ENCODE data around the gene SYTL2.

SYTL2 gene

DNA sequence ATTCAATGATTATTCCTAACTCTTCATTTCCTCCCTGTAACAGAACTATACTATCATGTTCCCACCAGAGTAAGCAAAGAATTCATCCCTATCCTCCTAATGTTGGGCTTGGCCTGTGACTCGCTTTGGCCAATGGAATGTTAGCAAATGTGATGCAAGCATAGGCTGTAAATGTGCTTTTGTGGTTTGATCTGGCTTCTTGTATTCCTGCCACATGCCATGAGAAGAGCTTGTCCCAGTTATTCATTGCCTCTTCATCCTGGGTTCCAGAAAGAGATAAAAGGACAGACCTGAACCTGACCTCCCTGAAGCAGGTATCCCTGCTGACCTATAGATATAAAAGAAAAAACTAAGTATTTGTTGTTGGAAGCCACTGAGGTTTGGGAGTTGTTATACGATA, 51.0 kb downstream of the SYTL2 start:
- H3K36me3 ChIP-seq (ENCODE audit: control insufficient read depth, insufficient read depth, low read length): no peaks in the 10 kb centered on the region
- peaks cover 14% of the 10 kb centered on the region for H3K4me1 ChIP-seq (ENCODE audit: control insufficient read depth, insufficient read depth, low read length)
- no peak overlapping the region for H3K27ac ChIP-seq (ENCODE audit: low read depth, low read length)

DNA sequence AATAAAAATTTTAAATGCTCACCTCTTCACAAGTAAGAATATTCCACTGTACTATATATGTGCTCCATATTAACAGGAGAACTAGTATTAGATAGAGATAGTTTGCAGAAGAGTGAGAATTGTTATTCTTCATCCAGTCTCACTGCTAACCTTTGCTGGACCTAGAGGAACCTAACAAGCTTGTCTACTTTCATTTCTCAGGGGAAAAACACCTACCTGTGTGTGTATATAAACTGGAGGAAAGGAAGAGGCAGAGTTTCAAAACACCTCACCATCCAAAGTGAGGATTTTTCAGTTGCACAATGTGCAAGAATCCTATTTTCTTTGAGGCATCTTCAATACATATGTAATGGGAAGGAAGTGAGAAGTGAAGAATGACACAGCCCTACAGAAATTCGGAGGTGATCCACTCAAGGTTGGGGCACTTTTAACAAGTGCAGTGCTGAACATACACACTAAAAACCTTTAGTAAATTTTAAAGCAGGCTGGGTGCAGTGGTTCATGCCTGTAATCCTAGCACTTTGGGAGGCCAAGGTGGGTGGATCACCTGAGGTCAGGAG, 52.4 kb downstream of the SYTL2 start:
- Histone ChIP-seq H3K4me3 (ENCODE audit: low read depth, low read length) (no peak overlapping the region), H3K27ac (ENCODE audit: low read depth, low read length) (no peak overlapping the region), H3K27me3 (ENCODE audit: control insufficient read depth, insufficient read depth, low read length) (peaks cover 4% of the 10 kb centered on the region; the same call in 1 of the 2 replicates), H3K9ac (ENCODE audit: low read depth, low read length) (no peak overlapping the region), H3K36me3 (ENCODE audit: control insufficient read depth, insufficient read depth, low read length) (no peaks in the 10 kb centered on the region), H3K4me1 (ENCODE audit: control insufficient read depth, insufficient read depth, low read length) (peaks cover 14% of the 10 kb centered on the region), H3K9me3 (ENCODE audit: control insufficient read depth, insufficient read depth, low read length) (no peaks in the 10 kb centered on the region)

More for the DNA sequence above, 51.0 kb downstream of the SYTL2 start:
- H3K9ac ChIP-seq (ENCODE audit: low read depth, low read length): no peak overlapping the region
- H3K9me3 ChIP-seq (ENCODE audit: control insufficient read depth, insufficient read depth, low read length): no peaks in the 10 kb centered on the region
- peaks cover 4% of the 10 kb centered on the region; the same call in 1 of the 2 replicates for H3K27me3 ChIP-seq (ENCODE audit: control insufficient read depth, insufficient read depth, low read length)
- H3K4me3 ChIP-seq (ENCODE audit: low read depth, low read length): no peak overlapping the region

GRCh38 chr11:85758026-85758425, 52.9 kb downstream of the SYTL2 start:
- H3K27ac ChIP-seq (ENCODE audit: low read depth, low read length): no peak overlapping the region

DNA sequence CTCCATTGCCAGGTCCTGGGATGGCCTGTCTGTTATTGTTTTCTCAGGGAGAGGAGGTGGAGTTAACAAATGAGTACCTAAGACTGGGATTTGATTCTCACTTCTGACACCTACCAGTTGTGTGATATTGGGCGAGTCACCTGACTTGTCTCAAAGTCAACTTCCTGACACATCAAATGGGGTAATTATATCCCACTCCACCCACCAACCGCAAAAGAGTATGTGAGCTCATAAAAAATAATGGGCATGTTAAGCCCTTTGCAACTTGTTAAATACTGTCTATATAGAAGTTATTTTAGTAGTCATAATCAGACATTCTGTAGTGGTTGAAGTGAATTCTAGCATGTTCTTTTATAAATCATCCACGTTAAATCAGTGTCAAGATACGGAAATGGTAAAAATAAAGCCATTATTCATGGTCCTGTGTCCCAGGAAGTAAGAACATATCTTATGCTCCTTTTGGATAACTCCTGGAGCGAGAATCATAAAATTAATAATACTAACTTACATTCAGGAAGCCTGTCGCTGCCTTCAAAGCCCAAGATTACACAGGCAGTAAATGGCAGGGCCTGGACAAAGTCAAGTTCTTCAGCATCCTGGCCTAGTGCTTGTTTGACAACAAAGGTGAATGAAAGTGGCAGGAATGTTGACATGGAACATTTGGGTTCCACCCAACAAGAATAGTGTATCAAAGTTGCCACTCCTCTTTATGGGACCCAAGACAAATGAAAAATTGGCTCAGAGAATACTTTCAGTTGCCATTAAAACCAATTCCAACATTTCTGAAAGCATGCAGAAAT, 54.3 kb downstream of the SYTL2 start:
- peaks cover 14% of the 10 kb centered on the region for H3K4me1 ChIP-seq (ENCODE audit: control insufficient read depth, insufficient read depth, low read length)
- H3K27me3 ChIP-seq (ENCODE audit: control insufficient read depth, insufficient read depth, low read length): peaks cover 4% of the 10 kb centered on the region; the same call in 1 of the 2 replicates
- no peak overlapping the region for H3K4me3 ChIP-seq (ENCODE audit: low read depth, low read length)
- no peak overlapping the region for H3K9ac ChIP-seq (ENCODE audit: low read depth, low read length)
- H3K36me3 ChIP-seq (ENCODE audit: control insufficient read depth, insufficient read depth, low read length): no peaks in the 10 kb centered on the region
- no peaks in the 10 kb centered on the region for H3K9me3 ChIP-seq (ENCODE audit: control insufficient read depth, insufficient read depth, low read length)
- no peak overlapping the region for H3K27ac ChIP-seq (ENCODE audit: low read depth, low read length)

More at GRCh38 chr11:85758026-85758425, 52.9 kb downstream of the SYTL2 start:
- H3K4me1 ChIP-seq (ENCODE audit: control insufficient read depth, insufficient read depth, low read length): peaks cover 14% of the 10 kb centered on the region
- H3K36me3 ChIP-seq (ENCODE audit: control insufficient read depth, insufficient read depth, low read length): no peaks in the 10 kb centered on the region
- no peak overlapping the region for H3K9ac ChIP-seq (ENCODE audit: low read depth, low read length)
- no peaks in the 10 kb centered on the region for H3K9me3 ChIP-seq (ENCODE audit: control insufficient read depth, insufficient read depth, low read length)
- no peak overlapping the region for H3K4me3 ChIP-seq (ENCODE audit: low read depth, low read length)
- H3K27me3 ChIP-seq (ENCODE audit: control insufficient read depth, insufficient read depth, low read length): peaks cover 4% of the 10 kb centered on the region; the same call in 1 of the 2 replicates

DNA sequence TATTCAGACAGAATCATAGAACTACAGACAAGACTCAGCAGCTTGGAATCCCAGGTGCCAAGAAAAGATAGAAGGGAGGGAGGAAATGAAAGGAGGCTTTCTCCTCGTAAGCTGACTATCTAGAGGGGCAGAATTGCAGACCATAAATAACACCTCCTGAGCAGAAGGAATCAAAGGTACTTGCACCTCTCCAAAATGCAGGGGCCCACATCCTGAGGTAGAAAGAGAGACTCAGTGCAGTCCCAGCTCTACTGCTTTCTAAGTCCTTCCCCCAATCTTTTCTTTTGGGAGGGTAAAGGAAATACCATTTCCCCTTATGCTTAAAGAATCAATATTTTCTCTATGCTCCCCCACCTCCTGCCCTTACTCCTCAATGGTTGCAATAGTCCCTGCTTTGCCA, 55.2 kb downstream of the SYTL2 start:
- H3K9me3 ChIP-seq (ENCODE audit: control insufficient read depth, insufficient read depth, low read length): no peaks in the 10 kb centered on the region
- no peak overlapping the region for H3K9ac ChIP-seq (ENCODE audit: low read depth, low read length)
- H3K27me3 ChIP-seq (ENCODE audit: control insufficient read depth, insufficient read depth, low read length): peaks cover under 1% of the 10 kb centered on the region; the same call in 1 of the 2 replicates
- H3K4me1 ChIP-seq (ENCODE audit: control insufficient read depth, insufficient read depth, low read length): peaks cover 13% of the 10 kb centered on the region
- no peaks in the 10 kb centered on the region for H3K36me3 ChIP-seq (ENCODE audit: control insufficient read depth, insufficient read depth, low read length)
- H3K4me3 ChIP-seq (ENCODE audit: low read depth, low read length): no peak overlapping the region
- no peak overlapping the region for H3K27ac ChIP-seq (ENCODE audit: low read depth, low read length)

- Histone ChIP-seq H3K9ac (ENCODE audit: low read depth, low read length) (no peak overlapping the region), H3K9me3 (ENCODE audit: control insufficient read depth, insufficient read depth, low read length) (no peaks in the 10 kb centered on the region), H3K4me3 (ENCODE audit: low read depth, low read length) (no peak overlapping the region), H3K27me3 (ENCODE audit: control insufficient read depth, insufficient read depth, low read length) (no peaks in the 10 kb centered on the region; the same call in 1 of the 2 replicates), H3K27ac (ENCODE audit: low read depth, low read length) (no peak overlapping the region), H3K36me3 (ENCODE audit: control insufficient read depth, insufficient read depth, low read length) (no peaks in the 10 kb centered on the region), H3K4me1 (ENCODE audit: control insufficient read depth, insufficient read depth, low read length) (peaks cover 10% of the 10 kb centered on the region)
Observed at GRCh38 chr11:85755285-85755684, 55.7 kb downstream of the SYTL2 start.

DNA sequence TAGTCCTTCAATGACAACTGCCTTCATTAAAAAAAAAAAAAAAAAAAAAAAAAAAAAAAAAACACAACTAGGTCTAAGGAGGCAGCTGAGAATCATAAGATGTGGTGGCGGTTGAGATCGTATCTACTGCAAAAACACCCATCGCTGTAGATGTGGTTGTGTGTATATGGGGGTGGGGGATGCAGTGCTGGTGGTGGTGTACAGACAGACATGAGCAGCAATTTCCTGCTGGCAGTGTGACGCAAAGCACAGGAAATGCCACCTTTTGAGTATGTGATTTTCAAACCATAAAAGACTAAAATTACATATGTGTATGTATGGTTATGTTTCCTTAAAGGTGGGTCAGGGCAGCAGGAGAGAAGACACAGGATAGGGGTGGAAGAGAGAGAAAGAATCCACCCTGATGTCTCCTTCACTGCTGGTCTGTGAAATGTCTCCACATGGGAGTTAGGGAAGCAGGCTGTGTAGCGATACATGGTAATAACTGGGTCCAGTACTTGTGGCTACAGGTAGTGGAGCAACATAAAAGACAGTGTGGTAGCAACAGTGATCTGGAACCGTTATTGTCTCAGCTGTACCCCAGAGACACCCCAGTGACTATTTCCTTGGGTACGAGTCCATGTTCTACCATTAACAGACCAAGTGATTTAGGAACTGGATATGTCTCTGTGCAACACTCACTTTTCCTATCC, 57.9 kb downstream of the SYTL2 start:
- no peaks in the 10 kb centered on the region for H3K27me3 ChIP-seq (ENCODE audit: control insufficient read depth, insufficient read depth, low read length)
- peaks cover 24% of the 10 kb centered on the region for H3K4me1 ChIP-seq (ENCODE audit: control insufficient read depth, insufficient read depth, low read length)
- H3K36me3 ChIP-seq (ENCODE audit: control insufficient read depth, insufficient read depth, low read length): no peaks in the 10 kb centered on the region
- H3K9ac ChIP-seq (ENCODE audit: low read depth, low read length): no peak overlapping the region
- no peak overlapping the region for H3K27ac ChIP-seq (ENCODE audit: low read depth, low read length)
- H3K4me3 ChIP-seq (ENCODE audit: low read depth, low read length): no peak overlapping the region
- no peaks in the 10 kb centered on the region for H3K9me3 ChIP-seq (ENCODE audit: control insufficient read depth, insufficient read depth, low read length)

DNA sequence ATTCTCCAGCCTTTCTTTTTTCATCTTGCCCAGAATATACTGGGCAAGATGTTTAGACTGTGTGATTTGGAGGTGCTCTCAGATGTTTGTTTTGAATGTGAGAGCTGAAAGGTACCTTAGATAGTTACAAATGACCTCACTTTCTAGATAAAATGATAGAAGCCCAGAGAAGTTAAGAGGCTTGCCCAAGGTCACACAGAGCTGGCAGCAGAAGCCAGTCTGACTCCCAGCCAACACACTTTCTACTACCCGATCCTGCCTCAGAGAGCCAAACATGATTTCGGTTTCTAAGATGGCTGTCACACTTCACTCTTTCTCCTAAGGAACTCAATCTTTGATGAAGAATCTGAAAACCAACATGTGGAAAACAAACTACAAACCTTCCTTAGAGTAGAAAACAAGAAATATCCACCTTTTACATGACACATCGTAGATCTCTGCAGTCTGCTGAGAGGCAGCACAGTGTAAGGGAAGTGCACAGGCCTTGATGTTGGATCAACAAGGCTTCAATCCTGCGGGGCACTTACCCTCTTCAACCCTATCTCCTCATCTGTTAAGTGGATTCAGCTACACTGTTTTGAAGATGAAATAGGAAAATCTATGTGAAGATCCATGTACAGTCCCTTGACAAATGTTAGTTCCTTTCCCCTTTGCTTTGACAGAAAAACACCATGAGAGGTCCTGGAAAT, 58.6 kb downstream of the SYTL2 start:
- no peak overlapping the region for H3K27ac ChIP-seq (ENCODE audit: low read depth, low read length)
- H3K27me3 ChIP-seq (ENCODE audit: control insufficient read depth, insufficient read depth, low read length): no peaks in the 10 kb centered on the region
- no peak overlapping the region for H3K9ac ChIP-seq (ENCODE audit: low read depth, low read length)
- no peaks in the 10 kb centered on the region for H3K9me3 ChIP-seq (ENCODE audit: control insufficient read depth, insufficient read depth, low read length)
- peaks cover 26% of the 10 kb centered on the region for H3K4me1 ChIP-seq (ENCODE audit: control insufficient read depth, insufficient read depth, low read length)
- H3K36me3 ChIP-seq (ENCODE audit: control insufficient read depth, insufficient read depth, low read length): no peaks in the 10 kb centered on the region
- no peak overlapping the region for H3K4me3 ChIP-seq (ENCODE audit: low read depth, low read length)

GRCh38 chr11:85751724-85752123, 59.2 kb downstream of the SYTL2 start:
- H3K4me3 ChIP-seq (ENCODE audit: low read depth, low read length): no peak overlapping the region
- H3K9ac ChIP-seq (ENCODE audit: low read depth, low read length): no peak overlapping the region
- H3K9me3 ChIP-seq (ENCODE audit: control insufficient read depth, insufficient read depth, low read length): no peaks in the 10 kb centered on the region
- no peak overlapping the region for H3K27ac ChIP-seq (ENCODE audit: low read depth, low read length)
- peaks cover 26% of the 10 kb centered on the region for H3K4me1 ChIP-seq (ENCODE audit: control insufficient read depth, insufficient read depth, low read length)
- no peaks in the 10 kb centered on the region for H3K36me3 ChIP-seq (ENCODE audit: control insufficient read depth, insufficient read depth, low read length)
- H3K27me3 ChIP-seq (ENCODE audit: control insufficient read depth, insufficient read depth, low read length): no peaks in the 10 kb centered on the region

DNA sequence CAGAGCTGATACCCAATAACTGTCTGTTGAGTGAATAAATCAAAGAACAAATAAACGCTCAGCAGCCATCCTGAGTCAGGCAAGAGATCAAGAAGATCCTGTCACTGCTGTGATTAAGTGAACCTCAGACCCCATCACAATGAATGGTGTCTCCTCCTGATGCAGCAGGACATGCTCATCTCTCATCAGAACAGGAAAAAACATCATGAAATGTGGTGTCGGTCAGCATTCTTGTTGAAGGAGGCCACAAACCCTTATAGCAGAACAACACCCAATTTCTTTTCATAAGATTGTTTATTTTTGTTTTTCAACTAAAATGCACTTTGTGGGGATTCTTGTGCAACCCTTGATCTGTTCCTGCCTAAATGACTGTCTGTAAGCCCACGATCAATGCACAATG, 60.3 kb downstream of the SYTL2 start:
- Histone ChIP-seq H3K4me1 (ENCODE audit: control insufficient read depth, insufficient read depth, low read length) (peaks cover 26% of the 10 kb centered on the region), H3K27ac (ENCODE audit: low read depth, low read length) (no peak overlapping the region), H3K27me3 (ENCODE audit: control insufficient read depth, insufficient read depth, low read length) (no peaks in the 10 kb centered on the region), H3K9ac (ENCODE audit: low read depth, low read length) (no peak overlapping the region), H3K4me3 (ENCODE audit: low read depth, low read length) (no peak overlapping the region), H3K36me3 (ENCODE audit: control insufficient read depth, insufficient read depth, low read length) (no peaks in the 10 kb centered on the region), H3K9me3 (ENCODE audit: control insufficient read depth, insufficient read depth, low read length) (no peaks in the 10 kb centered on the region)
